ENCODE measurements around the gene EIF4E. TPM values are rescaled to one million over a fixed set of nuclear protein-coding genes. Genes with fewer than 3 reads are reported as not detected.
A peak's percentile ranks its signal among the peaks of the same experiment; 100 is the strongest.
"Not testable (repeated sequence)": the region's sequence is repeated elsewhere in the genome, so short reads cannot be mapped to it uniquely, and the experiment has no call there.

Gene EIF4E
- total RNA-seq, 1 experiment from 2014 or later = 104 TPM

DNA sequence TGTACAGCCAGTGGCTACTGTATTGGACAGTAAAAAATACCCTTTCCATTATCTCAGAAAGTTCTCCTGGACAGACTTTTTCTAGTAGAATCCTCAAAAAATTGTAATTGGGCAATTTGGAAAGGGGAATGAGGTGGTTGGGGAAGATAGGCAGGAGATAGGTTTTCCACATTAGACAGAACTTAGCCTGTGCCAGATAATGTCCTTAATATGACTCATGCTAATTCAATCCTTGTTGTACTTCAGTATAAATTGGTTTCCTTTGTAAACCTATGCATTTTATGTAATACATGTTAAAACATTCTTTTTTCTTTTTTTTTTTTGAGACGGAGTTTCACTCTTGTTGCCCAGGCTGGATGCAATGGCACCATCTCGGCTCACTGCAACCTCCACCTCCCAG lies 8.9 kb downstream of the EIF4E start:
- ChIA-PET POLR2A (interaction anchor here (1.9 to 2.3 kb wide), 2 partner anchors 8 to 9 kb away, joined by 4 to 8 read pairs; partner anchors contain the start of gene EIF4E), CTCF (interaction anchor here (0.6 to 1.2 kb wide), 2 partner anchors 9 to 18 kb away, joined by 3 to 4 read pairs; partner anchors contain the start of gene EIF4E)
- Mint-ChIP-seq H3K36me3 (ENCODE audit: insufficient read depth, unreplicated experiment) (peaks cover 25% of the 10 kb centered on the region), H3K27me3 (ENCODE audit: insufficient read depth, unreplicated experiment) (no peaks in the 10 kb centered on the region), H3K27ac (ENCODE audit: low read depth, unreplicated experiment) (no peak overlapping the region), H3K4me1 (ENCODE audit: insufficient read depth, unreplicated experiment) (peaks cover 17% of the 10 kb centered on the region), H3K9me3 (ENCODE audit: unreplicated experiment) (no peaks in the 10 kb centered on the region), H3K4me3 (ENCODE audit: unreplicated experiment) (no peak overlapping the region)
- BruUV-seq (replicated peaks) = no TSS peak
- intact Hi-C loops (cut with micrococcal nuclease) = no loop called here
- TF ChIP-seq, protein P1, sequence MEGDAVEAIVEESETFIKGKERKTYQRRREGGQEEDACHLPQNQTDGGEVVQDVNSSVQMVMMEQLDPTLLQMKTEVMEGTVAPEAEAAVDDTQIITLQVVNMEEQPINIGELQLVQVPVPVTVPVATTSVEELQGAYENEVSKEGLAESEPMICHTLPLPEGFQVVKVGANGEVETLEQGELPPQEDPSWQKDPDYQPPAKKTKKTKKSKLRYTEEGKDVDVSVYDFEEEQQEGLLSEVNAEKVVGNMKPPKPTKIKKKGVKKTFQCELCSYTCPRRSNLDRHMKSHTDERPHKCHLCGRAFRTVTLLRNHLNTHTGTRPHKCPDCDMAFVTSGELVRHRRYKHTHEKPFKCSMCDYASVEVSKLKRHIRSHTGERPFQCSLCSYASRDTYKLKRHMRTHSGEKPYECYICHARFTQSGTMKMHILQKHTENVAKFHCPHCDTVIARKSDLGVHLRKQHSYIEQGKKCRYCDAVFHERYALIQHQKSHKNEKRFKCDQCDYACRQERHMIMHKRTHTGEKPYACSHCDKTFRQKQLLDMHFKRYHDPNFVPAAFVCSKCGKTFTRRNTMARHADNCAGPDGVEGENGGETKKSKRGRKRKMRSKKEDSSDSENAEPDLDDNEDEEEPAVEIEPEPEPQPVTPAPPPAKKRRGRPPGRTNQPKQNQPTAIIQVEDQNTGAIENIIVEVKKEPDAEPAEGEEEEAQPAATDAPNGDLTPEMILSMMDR (IDR thresholded peaks at IDR 0.05; ENCODE audit: unreplicated experiment) = no peak
- peak; percentile 29 for DNase-seq (ENCODE audit: unreplicated experiment)

DNA sequence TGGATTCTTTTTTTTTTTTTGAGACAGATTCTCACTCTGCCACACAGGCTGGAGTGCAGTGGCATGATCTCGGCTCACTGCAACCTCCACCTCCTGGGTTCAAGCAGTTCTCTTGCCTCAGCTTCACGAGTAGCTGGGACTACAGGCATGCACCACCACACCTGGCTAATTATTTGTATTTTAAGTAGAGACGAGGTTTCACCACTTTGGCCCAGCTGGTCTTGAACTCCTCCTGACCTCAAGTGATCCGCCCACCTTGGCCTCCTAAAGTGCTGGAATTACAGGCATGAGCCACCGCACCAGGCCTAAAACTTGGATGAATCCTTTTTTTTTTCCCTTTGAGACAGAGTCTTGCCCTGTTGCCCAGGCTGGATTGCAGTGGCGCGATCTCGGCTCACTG lies 18.2 kb downstream of the EIF4E start:
- BruUV-seq (replicated peaks); H3K27me3 Mint-ChIP-seq (ENCODE audit: insufficient read depth, unreplicated experiment); DNase-seq (ENCODE audit: unreplicated experiment); intact Hi-C loops (cut with micrococcal nuclease); H3K27ac Mint-ChIP-seq (ENCODE audit: low read depth, unreplicated experiment); H3K4me3 Mint-ChIP-seq (ENCODE audit: unreplicated experiment); H3K9me3 Mint-ChIP-seq (ENCODE audit: unreplicated experiment): not testable (repeated sequence)
- H3K36me3 Mint-ChIP-seq (ENCODE audit: insufficient read depth, unreplicated experiment) = peaks cover 18% of the 10 kb centered on the region
- ChIA-PET POLR2A (interaction anchor here (0.6 to 6.5 kb wide), 4 partner anchors 10 to 43 kb away, joined by 3 to 29 read pairs (median 5); partner anchors contain the start of gene EIF4E), CTCF (interaction anchor here (0.6 to 1.4 kb wide), 4 partner anchors 28 to 549 kb away, joined by 3 to 9 read pairs (median 4); no protein-coding TSS in a partner anchor)
- peaks cover 29% of the 10 kb centered on the region for H3K4me1 Mint-ChIP-seq (ENCODE audit: insufficient read depth, unreplicated experiment)

DNA sequence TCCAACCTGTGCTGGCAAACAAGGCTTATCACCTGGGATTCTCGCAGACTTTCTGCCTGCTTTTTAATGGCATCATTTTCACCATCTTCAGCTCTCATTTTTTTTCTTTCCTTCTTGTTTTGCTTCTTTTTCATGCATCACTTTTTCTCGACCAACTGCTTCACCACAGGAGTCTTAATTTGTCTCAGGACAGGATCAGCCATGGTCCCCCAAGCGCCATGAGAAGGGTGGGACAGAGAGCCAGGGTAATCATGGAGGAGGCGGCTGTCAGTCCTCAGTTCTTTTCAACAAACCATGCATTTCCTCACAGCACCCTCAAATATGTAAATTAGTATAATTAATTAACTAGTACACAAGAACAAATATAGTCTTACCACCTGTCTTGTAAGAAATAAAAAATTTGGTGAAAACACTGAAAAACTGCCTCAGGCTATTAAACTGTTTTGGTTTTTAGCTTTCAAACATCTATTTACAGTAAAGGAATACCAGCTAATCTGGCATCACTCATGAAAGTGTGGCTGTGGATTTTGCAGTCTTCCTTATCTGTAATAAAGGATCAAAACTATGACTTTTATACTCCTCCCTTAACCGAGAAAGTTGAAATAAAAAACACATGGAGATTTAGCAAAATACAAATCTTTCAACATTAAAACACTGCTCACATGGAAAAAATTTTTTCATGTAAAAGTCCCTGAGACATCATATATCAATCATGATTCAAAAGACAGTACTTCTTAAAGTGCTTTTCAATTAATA lies 19.1 kb downstream of the EIF4E start:
- ChIA-PET CTCF (interaction anchor here (0.6 to 1.4 kb wide), 4 partner anchors 10 to 550 kb away, joined by 3 to 9 read pairs (median 4); no protein-coding TSS in a partner anchor), POLR2A (interaction anchor here (0.6 to 6.5 kb wide), 6 partner anchors 11 to 649 kb away, joined by 3 to 29 read pairs (median 4); partner anchors contain the start of genes EIF4E and RAP1GDS1)
- no peaks in the 10 kb centered on the region for H3K27me3 Mint-ChIP-seq (ENCODE audit: insufficient read depth, unreplicated experiment)
- BruUV-seq (replicated peaks) = no TSS peak
- TF ChIP-seq, protein P1 (IDR thresholded peaks at IDR 0.05; ENCODE audit: unreplicated experiment) = no peak
- intact Hi-C loops (cut with micrococcal nuclease) = no loop called here
- peaks cover 36% of the 10 kb centered on the region for H3K4me1 Mint-ChIP-seq (ENCODE audit: insufficient read depth, unreplicated experiment)
- DNase-seq (ENCODE audit: unreplicated experiment) = no peak
- H3K9me3 Mint-ChIP-seq (ENCODE audit: unreplicated experiment) = no peaks in the 10 kb centered on the region
- peak overlapping the region; percentile 74 for H3K27ac Mint-ChIP-seq (ENCODE audit: low read depth, unreplicated experiment)
- H3K36me3 Mint-ChIP-seq (ENCODE audit: insufficient read depth, unreplicated experiment) = peaks cover 13% of the 10 kb centered on the region
- no peak overlapping the region for H3K4me3 Mint-ChIP-seq (ENCODE audit: unreplicated experiment)

DNA sequence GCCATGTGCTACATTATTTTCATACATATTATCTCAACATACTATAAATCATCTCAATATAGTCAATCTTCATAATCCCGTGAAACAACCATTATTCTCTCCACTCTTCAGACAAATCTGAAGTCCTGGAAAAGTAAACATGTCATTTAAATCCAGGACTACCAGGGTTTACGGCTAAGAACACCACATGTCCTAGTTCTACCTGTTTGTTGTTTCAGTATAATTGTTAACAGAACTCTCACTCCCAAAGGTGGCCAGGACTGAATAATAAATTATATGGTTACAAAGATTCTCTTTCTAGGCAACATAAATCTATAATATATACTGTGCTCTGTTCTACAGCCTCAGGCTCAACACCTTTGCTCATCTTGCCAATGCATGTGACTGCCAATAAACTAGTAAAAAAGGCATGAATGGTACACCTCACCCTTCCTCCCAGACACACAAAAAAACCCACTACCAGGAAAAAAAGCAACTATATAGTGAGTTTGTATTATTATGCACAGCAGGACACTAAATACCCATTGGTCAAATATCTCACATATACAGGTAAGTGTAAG lies 20.1 kb downstream of the EIF4E start:
- no peak overlapping the region for H3K4me3 Mint-ChIP-seq (ENCODE audit: unreplicated experiment)
- BruUV-seq (replicated peaks) = no TSS peak
- peak overlapping the region; percentile 74 for H3K27ac Mint-ChIP-seq (ENCODE audit: low read depth, unreplicated experiment)

More for the DNA sequence above, 20.1 kb downstream of the EIF4E start:
- Mint-ChIP-seq H3K36me3 (ENCODE audit: insufficient read depth, unreplicated experiment) (peaks cover 7% of the 10 kb centered on the region), H3K9me3 (ENCODE audit: unreplicated experiment) (no peaks in the 10 kb centered on the region), H3K27me3 (ENCODE audit: insufficient read depth, unreplicated experiment) (no peaks in the 10 kb centered on the region), H3K4me1 (ENCODE audit: insufficient read depth, unreplicated experiment) (peaks cover 36% of the 10 kb centered on the region)
- intact Hi-C loops (cut with micrococcal nuclease) = no loop called here
- ChIA-PET POLR2A (interaction anchor here (6.5 kb wide), 1 partner anchor 20 kb away, joined by 29 read pairs; the partner anchor contains the start of gene EIF4E), CTCF (interaction anchor here (0.9 kb wide), 1 partner anchor 25 kb away, joined by 4 read pairs; no protein-coding TSS in a partner anchor)
- TF ChIP-seq, protein P1 (IDR thresholded peaks at IDR 0.05; ENCODE audit: unreplicated experiment) = no peak
- DNase-seq (ENCODE audit: unreplicated experiment) = no peak

Data from MCF 10A (cell line).